GOT3 (cell line): Measurements from ENCODE around the gene SASH3.
"Not testable (repeated sequence)": the region's sequence is repeated elsewhere in the genome, so short reads cannot be mapped to it uniquely, and the experiment has no call there.

Experiments used
- DNase-seq: peaks from one replicate; lab custom pipeline; 2025; ENCODE audit warnings: mixed read lengths; lab: John Stamatoyannopoulos, UW

The SASH3 gene

DNA sequence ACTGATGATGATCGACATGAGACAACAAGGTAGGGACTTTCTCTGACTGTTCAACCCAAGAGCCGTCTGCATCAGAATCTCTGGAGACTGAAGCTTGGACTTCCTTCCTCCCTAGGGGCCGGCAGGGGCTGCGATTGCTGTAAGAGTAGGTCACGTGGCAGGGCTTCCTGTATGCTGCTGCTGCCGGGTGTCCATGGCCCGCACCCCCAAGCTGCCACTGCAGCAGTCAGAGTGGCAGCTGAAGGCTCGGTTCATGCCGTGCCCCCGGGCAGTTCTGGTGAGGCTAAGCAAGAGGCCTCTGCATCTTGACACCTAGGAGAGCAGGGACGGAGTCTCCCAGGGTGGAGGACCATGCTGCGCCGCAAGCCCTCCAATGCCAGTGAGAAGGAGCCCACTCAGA is at the start of gene SASH3:
Gene SASH3 (plus strand): TSS at position 203 of the 400 bp plus-strand sequence. CDS start 149 bp downstream, at position 352.
- no peak for DNase-seq

DNA sequence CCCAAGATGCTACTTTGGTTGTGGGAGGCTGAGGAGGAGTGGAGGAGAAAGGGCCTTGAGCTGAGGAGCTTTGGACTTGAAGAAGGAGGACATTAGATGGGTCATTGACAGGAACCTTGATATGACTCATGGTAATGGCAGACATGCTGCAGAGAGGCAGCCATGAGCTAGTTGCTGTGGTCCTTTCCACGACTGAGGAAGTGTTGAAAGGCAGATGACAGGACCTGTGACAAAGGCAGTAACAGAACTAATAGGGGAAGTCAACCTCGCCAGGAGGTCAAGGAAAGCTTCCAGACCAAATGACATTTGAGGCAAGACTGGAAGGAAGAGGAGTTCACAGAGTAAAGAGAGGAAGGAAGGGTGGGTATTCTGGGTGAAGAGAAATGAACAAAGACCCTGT is 48.5 kb upstream of the SASH3 start:
- DNase-seq, result no peak

DNA sequence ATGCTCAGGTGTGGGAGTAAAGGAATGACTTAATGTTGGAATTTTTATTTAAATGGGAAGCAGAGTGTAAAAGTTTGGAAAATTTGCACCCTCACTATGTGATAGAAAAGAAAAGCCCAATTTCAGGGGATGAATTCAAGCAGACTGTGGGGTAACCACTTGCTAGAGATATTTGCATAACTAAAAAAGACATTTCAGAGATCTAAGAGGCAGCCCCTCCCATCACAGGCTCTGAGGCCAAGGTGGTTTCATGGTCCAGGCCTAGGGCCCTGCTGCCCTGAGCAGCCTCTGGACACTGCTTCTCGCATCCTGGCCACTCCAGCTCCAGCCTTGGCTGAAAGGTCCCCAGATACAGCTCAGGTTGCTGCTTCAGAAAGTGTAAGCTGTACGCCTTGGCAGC is 46.9 kb upstream of the SASH3 start:
- DNase-seq, result no peak

DNA sequence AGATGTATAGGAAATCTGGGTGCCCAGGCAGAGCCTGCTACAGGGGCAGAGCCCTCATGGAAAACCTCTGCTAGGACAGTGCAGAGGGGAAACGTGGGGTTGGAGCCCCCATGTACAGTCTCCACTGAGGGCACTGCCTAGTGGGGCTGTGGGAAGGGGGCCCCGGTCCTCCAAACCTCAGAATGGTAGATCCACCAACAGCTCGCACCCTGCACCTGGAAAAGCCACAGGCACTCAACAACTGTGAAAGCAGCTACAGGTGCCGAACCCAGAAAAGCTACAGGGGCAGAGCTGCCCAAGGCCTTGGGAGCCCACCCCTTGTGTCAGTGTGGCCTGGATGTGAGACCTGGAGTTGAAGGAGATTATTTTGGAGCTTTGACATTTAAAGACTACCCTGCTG is 46.4 kb upstream of the SASH3 start:
- DNase-seq, result no peak

DNA sequence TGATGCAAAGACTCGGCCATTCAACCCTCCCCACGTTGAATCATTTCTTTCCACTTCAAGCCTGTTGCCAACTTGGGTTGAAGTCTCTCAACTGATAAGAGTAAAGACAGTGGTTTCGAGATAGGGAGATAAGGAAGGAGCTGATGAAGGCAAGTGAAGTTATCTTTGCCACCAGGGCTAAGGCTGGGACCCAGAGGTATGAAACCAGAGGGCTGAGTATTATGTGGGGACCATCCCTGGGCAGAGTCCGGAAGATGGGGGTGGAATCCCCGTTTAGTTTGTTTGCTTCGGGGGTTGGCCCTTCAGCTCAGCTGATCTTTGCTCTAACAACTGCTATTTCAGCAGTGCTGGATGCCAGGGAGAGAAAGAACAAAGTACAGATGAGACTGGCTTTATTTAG is 43.3 kb upstream of the SASH3 start:
- no peak for DNase-seq

DNA sequence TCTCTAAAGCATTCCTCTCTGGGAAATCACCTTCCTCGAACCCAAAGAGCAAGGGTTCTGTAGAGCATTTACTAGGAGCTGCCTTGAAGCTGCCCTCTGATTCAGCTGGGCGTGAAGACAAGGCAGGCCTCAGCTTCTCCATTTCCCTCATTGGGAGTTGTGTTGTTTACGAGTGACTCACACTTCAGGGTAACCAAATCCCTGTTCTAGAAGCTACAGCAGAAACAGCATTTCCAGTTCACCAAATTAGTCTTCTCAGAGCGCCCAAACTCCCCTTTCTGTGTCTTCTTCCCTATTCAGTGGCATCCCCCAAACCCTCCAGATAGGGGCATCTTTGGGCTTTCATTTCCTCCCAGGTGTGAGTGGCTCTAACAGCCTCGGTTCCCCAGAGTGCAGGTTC is 41.8 kb upstream of the SASH3 start:
- no peak for DNase-seq

DNA sequence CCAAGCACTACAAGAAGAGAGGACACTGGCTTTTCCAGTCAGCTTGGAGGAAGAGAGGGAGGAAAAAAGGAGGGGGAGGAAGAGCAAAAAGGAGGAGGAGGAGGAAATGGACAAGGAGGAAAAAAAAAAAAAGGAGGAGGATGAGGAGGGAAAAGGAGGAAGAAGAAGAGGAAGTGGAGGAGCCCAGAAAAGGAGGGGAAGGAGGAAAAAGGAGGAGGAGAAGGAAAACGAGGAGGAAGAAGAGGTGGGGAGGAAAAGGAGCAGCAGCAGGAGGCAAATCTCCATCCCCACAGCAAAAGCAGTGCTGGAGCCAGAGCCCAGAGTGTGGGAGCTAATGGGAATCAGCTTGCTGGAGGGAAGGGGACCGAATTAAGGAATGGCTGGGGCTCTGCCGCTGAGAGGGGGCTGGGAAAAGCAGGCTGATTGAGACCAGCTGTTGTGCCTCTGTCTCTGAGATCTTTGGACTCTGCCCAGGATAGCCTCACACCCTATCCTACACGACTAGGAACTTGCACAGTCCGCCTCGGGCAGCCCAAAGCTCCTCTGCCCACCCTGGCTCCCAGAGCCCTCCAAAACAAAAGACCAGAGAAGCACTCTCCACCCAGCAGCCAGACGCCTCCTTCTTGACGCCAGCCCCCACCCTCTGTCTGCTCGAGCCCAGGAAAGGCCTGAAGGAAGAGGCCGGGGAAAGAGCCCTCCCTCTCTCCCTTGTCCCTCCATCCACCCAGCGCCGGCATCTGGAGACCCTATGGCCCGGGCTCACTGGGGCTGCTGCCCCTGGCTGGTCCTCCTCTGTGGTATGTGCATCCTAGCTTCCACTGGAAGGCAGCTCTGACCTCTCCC is 41.1 kb upstream of the SASH3 start, which contains the start of gene XPNPEP2:
Gene XPNPEP2 (plus strand): TSS at position 514 of the 843 bp plus-strand sequence. CDS start 235 bp downstream, at position 749.
- no peak for DNase-seq

DNA sequence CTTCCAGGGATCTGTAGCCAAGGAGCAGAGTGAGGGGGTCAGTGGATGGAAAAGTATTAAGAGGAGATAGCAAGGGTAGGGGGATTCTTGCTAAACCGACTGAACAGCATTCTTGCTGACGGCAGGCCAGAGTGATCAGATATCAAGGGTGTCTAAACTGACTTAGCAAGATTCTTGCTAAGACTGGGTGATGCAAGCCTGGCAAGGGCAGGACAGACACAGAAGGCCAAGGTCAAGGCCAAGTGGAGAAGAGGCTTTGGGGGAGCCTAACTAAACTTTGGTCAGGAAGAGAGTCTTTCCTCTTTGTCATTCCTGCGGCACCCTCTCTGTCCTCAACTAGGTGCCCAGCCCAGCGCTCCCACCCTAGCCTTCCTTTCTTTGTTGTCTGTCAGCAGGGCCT is 40.2 kb upstream of the SASH3 start:
- DNase-seq, result no peak

DNA sequence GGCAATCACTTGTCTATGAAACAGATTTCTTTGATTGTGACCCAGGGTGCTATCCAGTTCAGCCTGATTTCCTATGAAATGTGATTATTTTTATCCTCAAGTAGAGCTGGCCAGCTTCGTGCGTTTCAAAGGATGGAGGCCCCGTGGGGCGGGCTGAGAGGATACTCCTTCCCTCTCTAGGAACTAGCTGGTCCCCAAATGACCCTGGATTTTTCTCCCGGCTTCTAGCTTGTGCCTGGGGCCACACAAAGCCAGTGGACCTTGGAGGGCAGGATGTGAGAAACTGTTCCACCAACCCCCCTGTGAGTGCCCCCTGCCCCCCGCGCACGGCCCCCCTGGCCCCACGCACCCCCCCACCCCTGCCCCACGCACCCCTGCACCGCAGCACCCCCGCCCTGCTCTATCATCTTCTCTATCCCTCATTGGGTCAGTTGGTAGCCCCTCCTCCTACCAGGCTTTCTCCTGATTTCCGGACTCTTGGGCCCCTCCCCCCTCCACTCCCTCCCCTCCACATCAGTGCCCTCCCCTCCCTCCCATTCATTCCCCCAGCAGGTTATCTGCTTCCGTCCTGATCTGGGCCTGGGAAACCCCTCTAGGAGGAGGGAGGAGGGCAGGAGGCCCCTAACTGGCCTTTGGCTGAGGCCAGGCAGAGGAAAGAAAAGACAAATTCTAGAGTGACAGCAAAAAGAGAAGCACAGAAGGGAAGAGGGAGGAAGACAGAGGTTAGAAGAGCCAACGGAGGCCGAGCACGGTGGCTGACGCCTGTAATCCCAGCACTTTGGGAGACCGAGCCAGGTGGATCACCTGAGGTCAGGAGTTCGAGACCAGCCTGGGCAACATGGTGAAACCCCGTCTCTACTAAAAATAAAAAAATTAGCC is 37.6 kb upstream of the SASH3 start:
- no peak for DNase-seq

DNA sequence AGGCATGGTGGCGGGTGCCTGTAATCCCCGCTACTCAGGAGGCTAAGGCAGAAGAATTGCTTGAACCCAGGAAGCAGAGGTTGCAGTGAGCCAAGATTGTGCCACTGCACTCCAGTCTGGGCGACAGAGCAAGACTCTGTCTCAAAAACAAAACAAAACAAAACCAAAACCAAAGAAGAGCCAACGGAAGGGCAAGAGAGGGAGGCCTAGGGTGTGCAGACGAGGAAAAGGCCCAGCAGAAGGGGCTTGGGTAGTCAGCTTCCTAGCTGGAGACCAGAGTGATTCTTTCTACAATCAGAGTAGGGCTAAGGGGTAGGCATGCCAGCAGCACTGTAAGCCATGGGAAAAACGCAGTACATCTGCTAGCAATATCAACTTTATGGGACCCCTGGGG is 37.0 kb upstream of the SASH3 start:
- DNase-seq, result not testable (repeated sequence)

DNA sequence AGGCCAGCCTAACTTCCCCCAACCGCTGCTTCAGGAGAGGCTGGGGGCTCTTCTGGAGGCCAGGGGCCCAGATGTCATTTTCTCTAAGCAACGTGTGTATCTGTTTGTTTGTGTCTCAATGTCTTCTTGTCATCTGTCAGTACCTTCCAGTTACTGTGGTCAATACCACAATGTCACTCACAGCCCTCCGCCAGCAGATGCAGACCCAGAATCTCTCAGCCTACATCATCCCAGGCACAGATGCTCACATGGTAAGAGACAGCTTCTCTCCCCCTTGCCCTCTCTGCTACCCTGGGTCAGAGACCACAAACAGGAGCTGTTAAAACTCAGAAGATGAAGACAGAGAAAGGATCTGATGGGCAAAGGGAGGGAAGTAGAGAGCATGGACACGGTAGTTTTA is 35.9 kb upstream of the SASH3 start:
- no peak for DNase-seq

DNA sequence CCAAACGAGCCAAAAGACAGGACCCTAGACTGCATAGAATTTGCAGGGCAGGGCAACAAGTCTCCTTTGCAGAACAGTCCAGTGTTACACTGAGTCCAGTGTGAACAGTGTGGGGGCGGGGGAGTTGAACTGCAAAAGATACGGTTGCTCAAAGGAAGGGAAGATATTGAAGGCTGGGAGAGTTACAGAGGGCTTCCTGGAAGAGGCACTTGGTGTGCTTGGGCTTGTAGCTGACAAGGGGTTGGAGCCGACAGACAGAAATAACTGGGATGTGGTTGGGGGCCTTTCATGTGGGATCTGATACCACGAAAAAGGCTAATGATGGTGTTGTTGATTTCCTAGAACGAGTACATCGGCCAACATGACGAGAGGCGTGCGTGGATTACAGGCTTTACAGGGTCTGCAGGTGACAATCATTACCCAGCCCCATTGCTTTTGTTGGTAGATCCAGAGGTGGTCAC is 34.9 kb upstream of the SASH3 start:
- no peak for DNase-seq

DNA sequence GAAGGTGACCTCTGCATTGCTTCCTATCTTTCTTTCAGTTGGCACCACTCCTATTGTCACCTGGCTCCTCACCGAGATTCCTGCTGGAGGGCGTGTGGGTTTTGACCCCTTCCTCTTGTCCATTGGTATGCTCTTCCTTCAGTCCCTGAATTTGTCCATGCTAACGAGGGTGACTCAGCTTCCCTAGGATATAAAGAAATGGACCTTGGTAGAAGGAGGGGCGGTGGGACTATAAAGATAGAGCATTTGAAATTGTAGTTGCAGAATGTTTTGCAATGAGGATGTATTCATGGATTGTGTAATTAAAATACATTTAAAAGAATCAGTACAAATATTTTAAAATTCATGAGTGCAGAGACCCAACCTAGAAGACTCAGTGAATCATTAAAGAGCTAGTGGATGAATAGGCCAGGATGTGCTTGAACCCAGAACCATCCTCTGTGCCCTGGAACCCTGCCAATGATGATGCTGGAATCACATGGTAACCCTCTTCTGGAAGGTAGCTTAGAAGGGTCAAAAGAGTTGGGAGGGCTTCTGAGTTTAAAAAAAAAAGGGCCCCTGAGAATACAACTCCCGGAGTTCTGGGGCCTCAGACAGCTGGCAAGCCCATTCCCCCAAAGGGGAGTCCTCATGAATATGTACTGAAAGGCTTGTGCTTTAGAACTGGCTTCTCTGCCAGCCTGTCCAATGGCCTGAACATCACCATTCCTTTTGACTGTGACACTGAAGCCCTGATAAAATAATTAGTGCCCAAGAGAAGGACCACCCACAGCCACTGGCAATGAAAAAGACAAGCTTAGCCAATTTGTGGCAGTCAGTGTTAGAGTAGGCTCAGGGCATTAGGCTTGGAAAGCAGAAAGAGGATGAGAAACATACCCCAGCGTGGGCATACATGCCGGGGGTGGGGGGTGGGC is 32.9 kb upstream of the SASH3 start:
- no peak for DNase-seq

DNA sequence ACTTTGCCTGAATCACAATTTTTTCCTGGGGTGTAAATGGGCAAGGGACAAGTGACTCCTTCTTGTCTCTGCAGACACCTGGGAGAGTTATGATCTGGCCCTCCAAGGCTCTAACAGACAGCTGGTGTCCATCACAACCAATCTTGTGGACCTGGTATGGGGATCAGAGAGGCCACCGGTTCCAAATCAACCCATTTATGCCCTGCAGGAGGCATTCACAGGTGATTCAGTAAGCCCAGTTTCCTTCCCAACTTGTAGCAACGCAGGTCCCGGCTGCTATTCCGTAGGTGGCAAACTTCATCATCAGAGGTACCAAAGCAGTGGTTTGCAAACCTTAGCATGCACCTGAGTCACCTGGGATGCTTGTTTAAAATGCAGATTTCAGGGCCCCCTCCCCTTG is 32.2 kb upstream of the SASH3 start:
- DNase-seq, result no peak

DNA sequence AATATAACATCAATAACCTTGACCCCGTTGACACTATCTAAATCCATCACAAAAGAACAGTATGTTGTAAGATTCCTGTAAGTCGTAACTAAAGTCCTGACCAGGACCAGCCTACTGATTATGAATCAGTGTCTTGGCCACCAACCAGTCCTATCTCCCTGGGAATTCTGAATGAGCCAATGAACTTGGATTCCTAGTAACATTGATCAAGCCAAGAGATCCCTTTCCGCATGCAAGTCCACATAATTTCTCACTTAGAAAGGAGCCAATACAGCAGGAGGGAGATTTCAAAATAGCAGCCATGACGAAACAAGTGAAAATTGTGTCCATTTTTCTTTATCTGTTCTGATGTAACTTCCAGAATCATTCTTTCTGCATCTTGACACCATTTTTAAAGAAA is 31.4 kb upstream of the SASH3 start:
- peak; percentile 2 for DNase-seq

DNA sequence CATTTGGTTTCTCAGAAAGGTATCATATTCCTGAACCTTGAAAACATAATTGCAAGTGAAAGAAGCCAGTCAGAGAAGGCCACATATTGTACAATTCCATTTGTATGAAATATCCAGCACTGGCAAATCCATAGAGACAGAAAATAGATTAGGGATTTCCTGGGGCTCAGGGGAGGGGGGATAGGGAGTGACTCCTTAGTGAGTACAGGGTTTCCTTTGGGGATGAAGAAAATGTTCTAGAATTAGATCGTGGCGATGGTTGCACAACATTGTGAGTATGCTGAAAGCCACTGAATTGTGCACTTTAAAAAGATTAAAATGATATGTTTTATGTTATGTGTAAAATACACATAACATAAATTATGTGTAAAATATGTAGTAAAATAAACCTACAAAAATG is 30.7 kb upstream of the SASH3 start:
- no peak for DNase-seq

DNA sequence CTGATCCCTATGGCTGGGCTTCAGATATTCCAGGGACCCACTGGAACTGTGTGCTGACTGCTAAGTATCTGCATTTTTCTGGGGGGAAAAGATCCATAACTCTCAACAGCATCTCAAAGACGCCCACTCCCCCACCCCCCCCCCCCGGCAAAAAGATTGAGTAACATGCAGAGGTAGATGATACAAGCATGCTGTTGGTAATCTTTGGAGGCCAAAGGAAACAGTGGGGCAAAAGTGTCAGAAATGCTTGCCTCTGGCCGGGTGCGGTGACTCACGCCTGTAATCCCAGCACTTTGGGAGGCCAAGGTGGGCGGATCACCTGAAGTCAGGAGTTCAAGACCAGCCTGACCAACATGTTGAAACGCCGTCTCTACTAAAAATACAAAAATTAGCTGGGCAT is 28.8 kb upstream of the SASH3 start:
- no peak for DNase-seq

DNA sequence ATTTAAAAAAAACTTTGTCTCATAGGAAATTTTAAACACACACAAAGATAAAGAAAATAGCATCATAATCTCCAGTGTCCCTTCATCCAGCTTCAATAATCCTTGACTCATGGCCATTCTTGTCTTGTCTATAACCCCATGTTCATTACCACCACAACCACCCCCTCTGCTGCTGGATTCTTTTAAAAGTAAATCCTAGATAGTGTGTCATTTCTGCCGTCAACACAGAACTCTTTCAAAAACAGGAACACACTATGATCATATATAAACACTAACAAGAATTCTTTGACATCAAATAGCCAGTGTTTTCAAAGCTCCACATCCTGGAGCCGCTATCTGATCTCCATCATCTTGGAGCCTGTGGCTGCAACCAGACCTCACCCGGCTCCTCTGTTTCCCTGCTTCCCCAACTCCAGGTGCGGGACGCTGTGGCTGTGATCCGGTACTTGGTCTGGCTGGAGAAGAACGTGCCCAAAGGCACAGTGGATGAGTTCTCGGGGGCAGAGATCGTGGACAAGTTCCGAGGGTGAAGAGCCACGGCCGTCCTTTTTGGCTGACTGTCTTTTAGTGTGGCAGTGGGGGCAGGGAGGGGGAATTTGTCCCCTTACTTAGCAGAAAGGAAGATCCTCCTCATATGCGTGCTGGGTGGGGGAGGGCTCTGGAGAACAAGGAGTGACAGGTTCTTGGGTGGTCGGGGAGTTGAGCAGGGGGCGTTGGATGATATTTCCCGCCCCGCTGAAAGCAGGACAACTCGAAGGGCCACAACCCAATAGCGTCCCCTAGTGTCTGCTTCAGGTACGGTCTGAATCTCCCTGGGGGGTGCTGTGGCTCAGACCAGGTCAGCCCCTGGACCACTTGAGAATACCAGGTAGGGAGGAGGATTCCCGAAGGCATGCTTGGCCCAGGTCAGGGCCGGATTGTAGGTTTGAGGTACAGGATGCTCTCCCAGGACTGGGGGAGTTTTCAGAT is 25.4 kb upstream of the SASH3 start:
- no peak for DNase-seq

DNA sequence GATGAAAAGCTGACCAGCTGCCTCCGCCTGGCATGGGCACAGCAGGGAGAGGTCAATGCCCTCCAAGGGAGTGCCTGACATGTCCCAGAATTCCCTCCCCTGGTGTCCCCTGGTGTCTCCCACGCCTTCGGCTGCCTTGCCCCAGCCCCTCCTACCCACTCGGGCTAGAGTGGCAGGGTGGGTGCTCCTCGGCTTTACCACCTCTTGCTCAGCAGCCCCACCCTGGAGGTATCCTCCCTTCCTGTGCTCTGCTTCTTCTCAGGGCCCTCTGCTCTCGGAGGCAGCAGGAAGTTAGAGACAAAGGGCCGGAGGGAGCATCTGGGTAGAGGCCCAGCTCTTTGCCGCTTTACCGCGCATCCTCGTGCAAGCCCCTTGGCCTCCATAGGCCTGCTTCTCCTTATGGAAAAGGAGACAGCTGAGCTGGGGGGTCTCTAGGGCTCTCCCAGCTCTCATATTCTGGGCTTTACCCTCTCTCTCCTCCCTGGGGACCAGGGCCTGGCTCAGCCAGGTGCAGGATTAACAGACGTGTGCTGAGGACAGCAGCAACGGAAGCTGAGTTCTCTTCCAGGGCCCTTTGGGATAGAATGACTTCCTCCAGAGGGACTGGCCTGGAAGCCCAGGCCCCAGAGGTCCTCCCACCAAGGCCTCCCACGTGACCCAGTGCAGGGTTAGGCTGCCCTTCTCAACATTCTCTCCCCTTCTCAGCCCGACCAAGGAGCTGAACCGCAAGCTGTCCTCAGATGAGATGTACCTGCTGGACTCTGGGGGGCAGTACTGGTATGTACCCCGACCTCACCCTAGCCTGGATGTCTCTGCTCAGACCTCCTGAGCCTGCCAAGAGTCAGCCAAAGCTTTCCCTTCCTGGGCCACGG is 23.7 kb upstream of the SASH3 start:
- DNase-seq, result no peak
